Measurements from ENCODE around the gene URB1.
"Not testable (repeated sequence)": the region's sequence is repeated elsewhere in the genome, so short reads cannot be mapped to it uniquely, and the experiment has no call there.

Gene URB1

GRCh38 chr21:32370998-32371766 is 21.6 kb downstream of the URB1 start:
- DNase-seq (ENCODE audit: low read depth, low spot score): no peak
- CTCF ChIA-PET: interaction anchor here (1.4 to 2.3 kb wide), 4 partner anchors 10 to 230 kb away, joined by 4 to 25 read pairs (median 6); no protein-coding TSS in a partner anchor
- H3K4me3 ChIP-seq (ENCODE audit: low read depth, low read length): no peak overlapping the region
- no peak for TF ChIP-seq CTCF (IDR thresholded peaks at IDR 0.05; ENCODE audit: insufficient read depth, low read length, missing control alignments)
- POLR2A ChIA-PET: no interaction called here

- DNase-seq (ENCODE audit: low read depth, low spot score); POLR2A ChIA-PET; H3K4me3 ChIP-seq (ENCODE audit: low read depth, low read length): not testable (repeated sequence)
- CTCF ChIA-PET: interaction anchor here (0.9 to 1.2 kb wide), 2 partner anchors 10 to 232 kb away, joined by 4 to 7 read pairs; no protein-coding TSS in a partner anchor
These were observed 23.9 kb downstream of the URB1 start for GRCh38 chr21:32368961-32369360.

- TF ChIP-seq CTCF (IDR thresholded peaks at IDR 0.05; ENCODE audit: insufficient read depth, low read length, missing control alignments): no peak
- POLR2A ChIA-PET: no interaction called here
- no peak overlapping the region for H3K4me3 ChIP-seq (ENCODE audit: low read depth, low read length)
- DNase-seq (ENCODE audit: low read depth, low spot score): no peak
- CTCF ChIA-PET: interaction anchor here (0.8 to 1.6 kb wide), 3 partner anchors 201 to 238 kb away, joined by 3 to 10 read pairs (median 4); no protein-coding TSS in a partner anchor
These were observed 24.4 kb downstream of the URB1 start for GRCh38 chr21:32368386-32368785.

GRCh38 chr21:32367158-32367557 is 25.7 kb downstream of the URB1 start:
- ChIA-PET POLR2A (no interaction called here), CTCF (interaction anchor here (0.8 to 1.6 kb wide), 9 partner anchors 9 to 234 kb away, joined by 3 to 10 read pairs (median 4); no protein-coding TSS in a partner anchor)
- H3K4me3 ChIP-seq (ENCODE audit: low read depth, low read length): no peak overlapping the region
- DNase-seq (ENCODE audit: low read depth, low spot score): no peak
- TF ChIP-seq CTCF (IDR thresholded peaks at IDR 0.05; ENCODE audit: insufficient read depth, low read length, missing control alignments): no peak

- ChIA-PET CTCF (no interaction called here), POLR2A (no interaction called here)
- no peak overlapping the region for H3K4me3 ChIP-seq (ENCODE audit: low read depth, low read length)
- no peak for TF ChIP-seq CTCF (IDR thresholded peaks at IDR 0.05; ENCODE audit: insufficient read depth, low read length, missing control alignments)
- no peak for DNase-seq (ENCODE audit: low read depth, low spot score)
These were observed 26.6 kb downstream of the URB1 start for GRCh38 chr21:32366191-32366590.

- DNase-seq (ENCODE audit: low read depth, low spot score): no peak
- CTCF ChIA-PET: interaction anchor here (1.3 to 7.7 kb wide), 2 partner anchors 198 to 236 kb away, joined by 5 to 52 read pairs; no protein-coding TSS in a partner anchor
- TF ChIP-seq CTCF (IDR thresholded peaks at IDR 0.05; ENCODE audit: insufficient read depth, low read length, missing control alignments): no peak
- no peak overlapping the region for H3K4me3 ChIP-seq (ENCODE audit: low read depth, low read length)
- POLR2A ChIA-PET: no interaction called here
These were observed 28.0 kb downstream of the URB1 start for GRCh38 chr21:32364796-32365195.
